ENCODE measurements around the gene PSMD12. TPM values are rescaled to one million over a fixed set of nuclear protein-coding genes. Genes with fewer than 3 reads are reported as not detected.
A peak's percentile ranks its signal among the peaks of the same experiment; 100 is the strongest.

PSMD12 gene
- total and polyA plus RNA-seq, 9 of the 15 experiments (the other 6 are each of a cell fraction or from before 2014, with no cell fraction given) = 36.6 to 150 (median 65.5) TPM

- peaks cover 4 to 8% of the 10 kb centered on the region in 2 experiments; a peak in 2 of 5 replicates for H3K27me3 ChIP-seq (ENCODE audit: control insufficient read depth in 2 of 2, insufficient read depth in 2 of 2, low read length in 2 of 2)
- BruUV-seq (replicated peaks) = no TSS peak
- in situ Hi-C loops (cut with MboI) (no loop called here), intact Hi-C loops (cut with micrococcal nuclease) (no loop called here)
- no peak for DNase-seq (ENCODE audit: extremely low read depth in 1 of 4, low spot score in 3 of 4)
- no peak overlapping the region for H3K4me3 ChIP-seq
- 19% methylated on average over 3 of the region's 3 CpGs for WGBS (ENCODE audit: insufficient coverage, low coverage, missing lambda C conversion rate)
- H3K27ac ChIP-seq (ENCODE audit: extremely low read depth, low read depth, low read length) = no peak overlapping the region
- H3K9me1 ChIP-seq (ENCODE audit: control insufficient read depth, insufficient read depth, low read length) = no peaks in the 10 kb centered on the region
- ChIA-PET CTCF (ENCODE audit: low intra/inter-chr PET ratio) (no interaction called here), POLR2A (interaction anchor here (0.8 to 1.6 kb wide), 2 partner anchors 15 to 19 kb away, joined by 3 to 5 read pairs; no protein-coding TSS in a partner anchor)
- no peak for ATAC-seq
- H3K4me2 ChIP-seq (ENCODE audit: insufficient read depth, low read length) = no peak overlapping the region
- no peak for FAIRE-seq
- H3K9ac ChIP-seq (ENCODE audit: insufficient read depth in 1 of 2, low read depth in 2 of 2, low read length in 2 of 2) = no peak overlapping the region
- H3K4me1 ChIP-seq (replicated peaks in 1 of 2; ENCODE audit: control insufficient read depth in 2 of 2, insufficient read depth in 2 of 2, low read length in 2 of 2) = peaks cover 2 to 4% of the 10 kb centered on the region in 2 experiments; a peak in 2 of 5 replicates
- no peaks in the 10 kb centered on the region for H3K79me2 ChIP-seq (ENCODE audit: control insufficient read depth, insufficient read depth, low read length)
- no peaks in the 10 kb centered on the region for H3K36me3 ChIP-seq (ENCODE audit: control insufficient read depth, insufficient read depth, low read length)
- no peaks in the 10 kb centered on the region; the same call in 1 of the 2 replicates for H4K20me1 ChIP-seq (replicated peaks; ENCODE audit: control insufficient read depth, insufficient read depth, low read length)
- H3K9me3 ChIP-seq (replicated peaks; ENCODE audit: control insufficient read depth, insufficient read depth, low read depth, low read length) = no peaks in the 10 kb centered on the region; the same call in 1 of the 2 replicates
- no peak overlapping the region for H2AFZ ChIP-seq (ENCODE audit: low read depth, low read length)
- TF ChIP-seq ATF3 (IDR thresholded peaks at IDR 0.05) (peak; percentile 54), ATF3 (CRISPR knock-in tag; conservative IDR thresholded peaks at IDR 0.05) (no peak), ASH1L (IDR thresholded peaks at IDR 0.05; ENCODE audit: borderline replicate concordance, low read depth, partially characterized antibody) (no peak)
These were observed 42.9 kb downstream of the PSMD12 start for GRCh38 chr17:67323445-67323844.

Measured in K562 (cell line).